ENCODE results near the gene COL8A1. TPM values are rescaled to one million over a fixed set of nuclear protein-coding genes. Genes with fewer than 3 reads are reported as not detected.

Gene COL8A1
- total RNA-seq, 1 experiment from 2014 or later = 0.07 TPM

DNA sequence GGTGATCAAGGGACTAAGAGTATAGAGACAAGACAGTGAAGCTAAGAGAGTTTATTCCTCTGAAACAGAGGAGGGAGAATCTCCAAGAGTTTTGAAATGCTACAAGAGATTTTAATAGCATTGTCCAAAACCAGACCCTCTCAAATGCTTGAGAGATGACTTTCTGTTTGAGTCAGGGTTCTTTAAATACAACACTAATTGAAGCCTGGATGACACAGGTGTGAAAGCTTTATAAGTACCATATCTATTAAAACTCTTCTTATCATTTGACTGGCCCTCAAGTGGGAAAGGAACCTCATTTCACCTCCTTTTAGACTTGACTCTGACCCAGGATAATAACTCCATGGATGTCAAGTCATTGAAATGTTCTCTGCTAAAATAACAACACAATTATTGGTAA is 5.6 kb downstream of the COL8A1 start:
- H3K9ac ChIP-seq (ENCODE audit: low read length) = no peak overlapping the region
- ATAC-seq (no peak), DNase-seq (ENCODE audit: low read depth, low spot score) (no peak)
- intact Hi-C loops (cut with micrococcal nuclease) = loop anchor here (2.0 kb wide), 1 partner anchor 109 kb away; no protein-coding TSS in a partner anchor
- no peak overlapping the region for H2AFZ ChIP-seq (ENCODE audit: low read depth, low read length, poor library complexity, severe bottlenecking)
- CTCF ChIA-PET = interaction anchor here (0.6 to 3.3 kb wide), 8 partner anchors 11 to 146 kb away, joined by 3 to 19 read pairs (median 3); no protein-coding TSS in a partner anchor
- no peaks in the 10 kb centered on the region for H4K20me1 ChIP-seq (ENCODE audit: insufficient read depth)
- BruUV-seq (replicated peaks) = no TSS peak
- H3K27me3 ChIP-seq (ENCODE audit: insufficient read depth, low read length) = peaks cover 86% of the 10 kb centered on the region
- POLR2A ChIA-PET = no interaction called here
- no peak overlapping the region for H3K4me2 ChIP-seq (ENCODE audit: low read length)
- no peak for TF ChIP-seq FOSL1 (IDR thresholded peaks at IDR 0.05; ENCODE audit: low read depth)
- no peak for TF ChIP-seq TCF7L2 (IDR thresholded peaks at IDR 0.05; ENCODE audit: borderline replicate concordance, extremely low read depth, insufficient read depth, insufficient read length)
- TF ChIP-seq SIN3A (IDR thresholded peaks at IDR 0.05; ENCODE audit: low read depth) = no peak
- no peak for TF ChIP-seq CBX3 (IDR thresholded peaks at IDR 0.05; ENCODE audit: low read depth)
- TF ChIP-seq EGR1 (IDR thresholded peaks at IDR 0.05; ENCODE audit: low read depth) = no peak
- TF ChIP-seq, protein P1, sequence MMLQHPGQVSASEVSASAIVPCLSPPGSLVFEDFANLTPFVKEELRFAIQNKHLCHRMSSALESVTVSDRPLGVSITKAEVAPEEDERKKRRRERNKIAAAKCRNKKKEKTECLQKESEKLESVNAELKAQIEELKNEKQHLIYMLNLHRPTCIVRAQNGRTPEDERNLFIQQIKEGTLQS (IDR thresholded peaks at IDR 0.05) = no peak
- no peak for TF ChIP-seq CTCF (IDR thresholded peaks at IDR 0.05 in 2 of 3, conservative IDR thresholded peaks at IDR 0.05 in 1 of 3; ENCODE audit: borderline replicate concordance in 1 of 3, insufficient read depth in 1 of 3, low read depth in 2 of 3, low read length in 2 of 3)
- no peak for TF ChIP-seq ZBTB33 (IDR thresholded peaks at IDR 0.05; ENCODE audit: extremely low read depth, insufficient replicate concordance, low read length)
- no peak for TF ChIP-seq ZFX (IDR thresholded peaks at IDR 0.05)
- no peak for TF ChIP-seq POLR2A (IDR thresholded peaks at IDR 0.05; ENCODE audit: borderline replicate concordance, extremely low read depth, insufficient read depth, insufficient read length)
- no peak for TF ChIP-seq YY1 (IDR thresholded peaks at IDR 0.05; ENCODE audit: extremely low read depth, insufficient replicate concordance, low read depth, low read length)
- no peaks in the 10 kb centered on the region for H3K79me2 ChIP-seq (ENCODE audit: insufficient read depth, low read length)
- no peak overlapping the region for H3K27ac ChIP-seq (ENCODE audit: low read depth, low read length)
- H3K9me3 ChIP-seq (ENCODE audit: control insufficient read depth in 1 of 2, insufficient read depth in 1 of 2, low read depth in 1 of 2, low read length in 2 of 2) = no peaks in the 10 kb centered on the region
- H3K4me3 ChIP-seq (replicated peaks in 1 of 2; ENCODE audit: low read depth in 1 of 2, low read length in 2 of 2) = no peak overlapping the region
- RAD21 ChIA-PET (ENCODE audit: low non-redundant PET in 1 of 2, low total read pairs in 2 of 2, uncharacterized antibody in 2 of 2, unreplicated experiment in 2 of 2) = no interaction called here
- no peaks in the 10 kb centered on the region for H3K9me2 ChIP-seq (ENCODE audit: insufficient read depth)
- no peaks in the 10 kb centered on the region for H3K36me3 ChIP-seq (ENCODE audit: control insufficient read depth in 1 of 2, insufficient read depth in 2 of 2, low read length in 2 of 2)
- H3K4me1 ChIP-seq (ENCODE audit: control insufficient read depth in 1 of 2, insufficient read depth in 2 of 2, low read length in 2 of 2) = no peaks in the 10 kb centered on the region

All from HCT116 (cell line).